ENCODE results near the gene CPSF4L.

CPSF4L gene

DNA sequence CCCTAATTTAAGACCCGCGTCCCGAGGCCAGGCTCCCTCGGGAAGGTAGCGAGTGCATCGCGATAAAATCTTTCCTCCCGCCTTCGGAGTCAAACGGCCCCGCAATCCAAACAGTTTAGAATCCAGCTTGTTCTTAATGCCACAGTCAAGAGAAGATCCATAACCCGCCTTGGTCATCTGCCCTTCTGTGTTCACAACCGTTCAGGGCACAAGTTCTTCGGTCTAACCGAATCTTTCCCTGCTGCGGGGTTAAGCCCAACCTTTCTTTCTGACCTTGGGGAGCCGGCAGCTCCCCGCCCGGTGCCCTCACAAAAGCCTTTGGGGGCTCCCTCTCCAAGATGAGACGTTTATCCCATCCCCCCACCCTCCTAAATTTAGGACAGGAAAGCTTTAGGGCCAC lies 30.3 kb downstream of the CPSF4L start:
- no peak for DNase-seq

DNA sequence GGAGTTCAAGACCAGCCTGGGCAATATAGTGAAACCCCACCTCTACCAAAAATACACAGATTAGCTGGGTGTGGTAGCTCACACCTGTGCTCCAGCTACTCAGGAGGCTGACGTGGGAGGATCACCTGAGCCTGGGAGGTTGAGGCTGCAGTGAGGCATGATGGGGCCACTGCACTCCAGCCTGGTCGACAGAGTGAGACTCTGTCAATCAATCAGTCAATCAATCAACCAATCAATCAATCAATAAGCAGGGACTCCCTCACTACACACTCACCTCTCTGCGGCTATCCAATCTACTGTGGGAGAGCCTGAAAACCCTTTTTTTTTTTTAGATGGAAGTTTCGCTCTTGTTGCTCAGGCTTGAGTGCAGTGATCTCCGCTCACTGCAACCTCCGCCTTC lies 31.6 kb downstream of the CPSF4L start:
- DNase-seq: no peak

DNA sequence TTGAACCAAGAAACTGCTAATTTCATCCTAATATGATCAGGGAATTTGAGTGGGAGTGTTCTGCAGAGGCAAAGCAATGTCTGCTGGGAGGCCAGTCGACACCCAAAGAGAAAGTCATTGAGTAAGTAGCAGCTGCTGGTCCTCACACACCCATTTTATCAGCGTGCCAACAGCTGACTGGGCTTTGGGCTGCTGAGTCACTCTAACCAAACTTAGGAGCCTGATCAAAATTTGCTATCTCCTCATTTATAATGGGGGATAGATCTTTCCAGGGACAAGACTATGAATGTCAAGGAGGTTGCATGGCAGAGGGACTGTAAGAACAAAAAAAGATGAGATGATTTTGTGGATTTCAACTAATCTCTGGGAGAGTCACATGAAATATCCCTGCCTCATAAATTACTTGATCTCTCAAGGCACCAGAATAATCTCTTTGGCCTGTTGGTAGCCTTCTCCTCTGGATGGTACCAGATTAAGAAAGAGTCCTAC lies 32.9 kb downstream of the CPSF4L start:
- no peak for DNase-seq

DNA sequence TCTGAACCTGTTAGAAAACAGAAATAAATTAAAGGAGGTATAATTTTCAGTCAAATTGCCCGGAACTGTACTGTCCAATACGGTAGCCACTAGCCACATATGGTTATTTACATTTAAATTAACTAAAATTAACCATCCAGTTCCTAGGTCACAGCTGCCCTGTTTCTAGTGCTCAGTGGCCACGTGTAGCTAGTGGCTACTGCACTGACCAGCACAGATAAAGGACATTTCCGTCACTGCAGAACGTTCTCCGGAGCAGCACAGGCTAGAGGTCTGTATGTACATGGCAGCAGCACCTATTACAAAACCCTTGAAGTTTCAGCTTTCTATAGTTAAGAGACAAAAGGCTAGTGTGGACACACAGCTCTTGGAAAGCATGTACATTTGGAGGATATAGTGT lies 33.7 kb downstream of the CPSF4L start:
- DNase-seq: no peak

DNA sequence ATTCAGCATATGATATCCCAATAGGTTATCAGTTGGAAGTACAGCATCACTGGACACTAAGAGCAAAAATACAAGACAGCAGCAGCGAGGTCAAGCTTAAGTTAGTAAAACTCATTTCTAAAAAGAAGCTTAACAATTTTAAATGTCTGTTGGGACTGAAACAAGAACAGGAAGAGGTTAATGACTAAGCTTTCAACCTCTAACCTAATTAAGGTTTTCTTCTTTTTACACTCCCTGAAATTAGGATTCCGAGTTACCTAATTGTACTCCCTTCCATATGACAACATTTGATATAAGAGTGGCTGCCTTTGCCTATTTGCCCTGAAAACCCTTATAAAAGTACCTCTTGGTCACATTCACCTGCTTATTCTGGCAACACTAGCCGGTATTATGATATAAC lies 34.3 kb downstream of the CPSF4L start:
- no peak for DNase-seq

DNA sequence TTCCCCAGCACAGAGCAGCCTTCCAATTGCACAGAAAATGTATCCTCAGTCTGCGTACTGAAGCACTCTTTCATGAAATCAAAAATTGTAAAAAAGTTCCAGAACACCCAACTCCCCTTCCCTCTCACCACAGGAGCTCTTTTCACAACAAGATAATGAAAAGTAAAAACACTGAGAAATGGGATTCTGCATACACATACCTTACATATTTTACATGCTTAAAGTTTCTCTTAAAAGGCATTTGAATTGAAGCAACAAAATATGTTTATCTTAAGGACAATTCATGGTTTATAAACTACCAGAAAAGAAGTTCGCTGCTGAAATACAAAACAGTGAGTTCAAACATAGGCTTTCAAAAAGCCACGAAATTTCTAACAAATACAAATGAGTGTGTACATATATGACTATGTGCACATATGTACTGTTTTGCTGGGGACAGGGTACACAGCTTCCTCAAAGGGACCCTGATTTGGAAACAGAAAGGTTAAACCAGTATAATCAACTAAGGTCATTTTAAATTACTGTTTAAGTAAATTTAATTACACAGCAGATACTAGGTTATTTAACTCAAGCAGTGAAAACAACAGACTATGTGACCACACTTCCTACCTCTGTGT lies 35.0 kb downstream of the CPSF4L start:
- DNase-seq: no peak

DNA sequence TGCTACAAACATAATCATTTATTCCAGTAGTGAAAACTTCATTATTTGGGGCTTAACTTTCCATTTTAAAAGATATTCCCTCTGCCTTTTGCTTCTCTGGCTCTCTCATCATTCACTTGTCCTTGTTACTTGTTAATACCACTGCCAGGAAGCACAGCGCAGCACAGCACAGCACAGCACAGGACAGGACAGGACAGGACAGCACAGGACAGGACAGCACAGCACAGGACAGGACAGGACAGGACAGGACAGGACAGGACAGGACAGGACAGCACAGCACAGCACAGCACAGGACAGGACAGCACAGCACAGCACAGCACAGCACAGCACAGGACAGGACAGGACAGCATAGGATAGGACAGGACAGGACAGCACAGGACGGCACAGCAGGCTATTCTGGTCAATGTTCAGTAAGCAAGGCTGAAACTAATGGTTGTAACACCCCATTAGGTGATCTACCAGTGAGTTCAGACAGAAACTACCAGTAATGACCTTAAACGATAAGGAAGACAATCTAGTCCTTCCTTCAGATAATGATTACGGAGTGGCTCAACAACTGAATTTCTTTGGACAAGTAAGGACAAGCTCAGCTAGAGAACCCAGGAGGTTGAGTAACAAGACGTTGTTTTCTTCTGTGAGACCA lies 36.9 kb downstream of the CPSF4L start:
- DNase-seq: no peak

DNA sequence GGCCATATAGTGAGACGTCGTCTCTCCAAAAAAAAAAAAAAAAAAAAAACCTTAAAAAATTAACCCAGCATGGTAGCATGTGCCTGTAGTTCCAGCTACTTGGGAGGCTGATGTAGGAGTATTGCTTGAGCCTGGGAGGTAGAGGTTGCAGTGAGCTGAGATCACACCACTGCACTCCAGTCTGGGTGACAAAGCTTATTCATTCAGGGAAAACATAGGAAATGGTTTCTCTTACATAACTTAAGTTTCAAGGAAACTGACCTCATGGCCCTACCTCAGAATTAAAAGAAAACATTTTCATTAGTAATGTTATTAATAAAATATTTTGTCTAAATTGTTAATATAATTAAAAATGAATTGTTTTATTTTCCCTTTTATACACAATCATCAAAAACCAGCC lies 37.4 kb downstream of the CPSF4L start:
- no peak for DNase-seq

DNA sequence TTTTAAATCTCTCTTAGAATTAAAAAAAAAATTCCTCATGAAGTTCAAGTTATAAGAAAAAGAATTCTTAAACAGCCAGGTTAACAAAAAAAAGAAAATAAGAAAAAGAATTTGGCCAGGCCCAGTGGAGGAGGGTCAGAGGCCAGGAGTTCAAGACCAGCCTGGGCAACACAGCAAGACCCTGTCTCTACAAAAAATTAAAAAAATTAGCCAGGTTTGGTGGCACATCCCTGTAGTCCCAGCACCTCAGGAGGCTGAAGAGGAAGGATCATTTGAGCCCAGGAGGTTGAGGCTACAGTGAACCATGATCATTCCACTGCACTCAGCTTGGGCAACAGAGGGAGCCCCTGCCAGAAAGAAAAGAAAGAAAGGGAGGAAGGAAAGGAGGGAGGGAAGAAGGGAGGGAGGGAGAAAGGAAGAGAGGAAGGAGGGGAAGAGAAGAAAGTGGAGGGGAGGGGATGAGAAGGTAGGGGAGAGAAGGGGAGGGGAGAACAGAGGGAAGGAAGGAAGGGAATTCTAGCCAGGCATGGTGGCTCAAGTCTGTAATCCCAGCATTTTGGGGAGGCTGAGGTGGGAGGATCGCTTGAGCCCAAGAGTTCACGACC lies 38.0 kb downstream of the CPSF4L start:
- no peak for DNase-seq

DNA sequence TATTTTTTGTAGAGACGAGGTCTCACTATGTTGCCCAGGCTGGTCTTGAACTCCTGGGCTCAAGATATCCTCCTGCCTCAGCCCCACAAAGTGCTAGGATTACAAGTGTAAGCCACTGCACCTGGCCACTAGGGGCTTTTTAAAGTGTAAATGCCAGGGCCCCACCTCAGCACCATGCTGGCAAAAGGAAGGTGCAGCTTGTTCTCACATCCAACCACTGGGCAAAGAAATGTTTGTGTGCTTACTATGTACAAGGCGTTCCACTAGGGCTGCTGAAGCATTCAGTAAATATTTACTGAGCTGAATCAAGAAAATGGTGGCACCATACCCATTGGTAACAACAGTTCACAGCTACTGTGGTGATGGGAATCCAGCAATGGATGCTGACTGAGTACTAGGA lies 46.2 kb downstream of the CPSF4L start:
- DNase-seq: no peak

DNA sequence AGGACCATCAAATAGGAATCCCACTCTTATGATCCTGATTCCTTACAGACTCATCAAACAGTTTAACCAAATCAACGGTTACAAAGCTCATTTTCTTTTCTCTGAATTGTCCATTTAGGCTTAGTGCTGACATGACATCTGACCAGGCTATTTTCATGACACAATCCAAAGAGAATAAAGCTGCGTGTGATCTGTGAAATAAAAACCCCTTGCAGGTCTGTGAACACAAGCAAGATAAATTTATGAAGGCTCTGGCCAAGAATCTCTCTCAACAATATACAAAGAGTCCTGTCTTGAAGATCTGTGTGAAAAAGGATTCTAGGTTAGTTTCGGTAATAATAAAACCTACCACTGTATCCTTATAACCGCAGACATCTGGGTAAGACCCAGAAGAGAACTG lies 46.8 kb downstream of the CPSF4L start:
- DNase-seq: no peak

DNA sequence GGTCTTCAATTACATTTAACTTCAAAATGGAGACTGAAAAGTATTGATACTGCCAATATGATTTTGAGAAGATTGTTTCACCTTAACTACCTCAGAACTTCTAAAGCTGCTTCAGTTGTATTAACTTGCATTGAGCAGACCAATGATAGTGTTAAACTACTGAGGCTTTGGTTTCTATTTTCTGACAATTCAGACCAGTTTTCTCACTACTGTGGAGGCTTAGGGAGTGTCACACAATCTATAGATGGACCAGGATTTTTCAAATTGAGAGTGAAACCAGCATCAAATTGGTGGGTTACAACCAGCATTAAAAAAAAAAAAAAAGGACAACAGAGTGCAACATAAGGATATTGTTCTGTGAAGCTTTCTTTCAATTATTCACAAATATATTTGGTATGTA lies 47.7 kb downstream of the CPSF4L start:
- DNase-seq: no peak

DNA sequence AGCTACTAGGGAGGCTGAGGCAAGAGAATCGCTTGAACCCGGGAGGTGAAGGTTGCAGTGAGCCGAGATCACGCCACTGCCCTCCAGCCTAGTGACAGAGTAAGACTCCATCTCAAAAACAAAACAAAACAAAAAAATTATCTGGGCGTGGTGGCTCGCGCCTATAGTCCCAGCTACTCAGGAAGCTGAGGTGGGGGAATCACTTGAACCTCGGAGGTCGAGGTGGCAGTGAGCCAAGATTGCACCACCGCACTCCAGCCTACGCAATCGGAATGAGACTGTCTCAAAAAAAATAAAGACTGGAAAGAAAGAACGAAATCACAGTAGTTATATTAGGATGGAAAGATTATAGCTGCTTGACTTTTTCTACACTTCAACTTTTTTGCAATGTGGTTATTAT lies 49.9 kb downstream of the CPSF4L start:
- DNase-seq: no peak

DNA sequence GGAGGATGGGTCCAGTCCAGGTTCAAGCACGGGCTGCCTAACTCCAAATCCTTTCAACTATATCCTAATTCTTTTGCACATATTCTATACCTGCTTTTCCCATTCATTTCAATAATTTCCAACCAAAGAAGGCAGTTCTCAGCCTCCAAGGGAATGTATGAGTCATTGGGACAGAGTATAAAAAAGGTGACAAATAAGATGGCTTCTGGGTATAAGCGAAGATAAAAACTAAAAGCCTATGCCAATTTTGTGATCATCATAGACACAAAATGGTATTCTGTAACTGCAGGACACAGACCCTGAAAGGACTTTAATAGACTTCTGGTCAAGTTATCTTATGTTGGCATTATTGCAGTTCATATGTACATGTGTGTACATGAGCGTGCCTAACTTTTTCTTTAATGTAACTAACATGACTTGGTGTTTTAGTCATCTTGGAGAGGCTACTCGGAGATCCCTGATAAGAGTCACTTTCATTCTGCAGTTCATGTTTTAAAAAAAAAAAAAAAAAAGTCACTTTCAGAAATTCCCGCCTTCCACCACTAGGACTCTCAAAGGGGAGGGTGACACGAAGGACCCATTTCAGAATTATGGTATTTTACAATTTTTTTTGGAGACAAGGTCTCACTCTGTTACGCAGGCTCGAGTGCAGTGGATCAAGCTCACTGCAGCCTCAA lies 51.5 kb downstream of the CPSF4L start:
- DNase-seq: no peak

DNA sequence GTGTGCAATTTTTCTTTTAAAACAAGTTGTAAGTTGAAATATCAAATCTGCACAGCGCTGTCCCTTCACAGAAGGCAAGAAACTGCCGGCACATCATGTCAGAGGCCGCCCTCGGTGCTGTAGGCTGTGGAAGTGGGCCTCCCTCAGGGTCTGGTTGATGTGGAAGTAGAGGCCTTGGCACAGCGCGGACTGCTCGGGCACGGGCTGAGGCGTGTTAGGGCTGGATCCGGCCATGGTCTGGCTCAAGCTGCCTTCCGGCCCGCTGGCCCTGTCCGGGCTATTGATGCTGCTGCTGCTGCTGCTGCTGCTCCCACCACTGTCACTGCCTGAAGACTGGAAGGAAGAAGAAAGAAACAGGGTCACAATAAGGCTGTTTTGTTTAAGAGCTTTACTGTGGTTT lies 52.2 kb downstream of the CPSF4L start:
- DNase-seq: no peak

DNA sequence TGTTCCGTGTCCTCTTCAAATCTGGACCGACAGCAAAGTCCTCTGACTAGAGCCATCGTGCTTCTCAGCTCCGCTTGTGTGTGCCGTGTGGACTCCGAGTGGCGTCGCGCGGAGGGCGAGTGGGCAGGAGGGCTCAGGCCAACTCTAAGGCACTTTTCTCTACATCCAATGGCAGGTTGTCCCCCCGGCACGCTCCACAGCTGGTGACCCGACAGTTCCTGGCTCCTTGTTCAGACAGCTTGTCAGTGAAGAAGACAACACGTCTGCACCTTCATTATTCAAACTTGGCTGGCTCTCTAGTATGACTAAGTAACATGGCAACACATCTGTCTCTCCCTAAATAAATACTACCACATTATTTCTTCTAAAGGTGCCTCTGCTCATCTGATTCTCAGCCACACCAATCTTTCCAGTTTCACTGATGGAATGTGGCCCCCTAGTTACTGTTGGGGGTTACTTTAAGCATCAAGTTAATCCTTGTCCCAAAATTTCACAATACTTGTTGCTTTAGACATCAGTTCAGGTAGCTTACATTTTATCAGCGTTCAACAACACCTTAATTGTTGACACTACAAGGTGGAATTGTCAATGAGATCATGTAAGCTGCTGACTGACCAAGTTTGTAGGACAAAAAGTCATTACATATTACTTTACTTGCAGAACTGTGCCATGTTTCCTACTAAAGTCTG lies 53.4 kb downstream of the CPSF4L start:
- DNase-seq: no peak

DNA sequence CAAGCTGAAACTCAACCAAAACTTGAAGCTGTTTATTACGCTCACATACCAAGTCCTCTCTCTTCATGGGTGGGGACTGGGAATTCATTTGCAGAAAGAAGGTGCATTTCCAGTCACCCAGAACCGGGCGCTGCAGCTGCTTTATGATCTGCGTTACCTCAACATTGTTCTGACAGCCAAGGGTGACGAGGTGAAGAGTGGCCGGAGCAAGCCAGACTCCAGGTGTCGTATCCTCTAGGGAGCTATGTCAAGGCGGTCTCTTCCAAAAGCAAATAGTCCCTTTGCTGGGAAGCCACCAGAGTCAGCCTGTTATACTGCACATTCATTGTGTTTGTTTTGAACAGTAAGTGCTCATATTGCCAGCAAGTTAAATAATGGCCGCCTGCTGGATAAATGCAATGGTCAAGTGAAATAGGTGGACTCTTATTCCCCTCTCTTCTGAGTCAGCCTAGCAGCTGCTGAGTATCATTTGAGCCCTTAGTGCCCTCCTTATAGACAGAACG lies 56.2 kb downstream of the CPSF4L start:
- DNase-seq: no peak

DNA sequence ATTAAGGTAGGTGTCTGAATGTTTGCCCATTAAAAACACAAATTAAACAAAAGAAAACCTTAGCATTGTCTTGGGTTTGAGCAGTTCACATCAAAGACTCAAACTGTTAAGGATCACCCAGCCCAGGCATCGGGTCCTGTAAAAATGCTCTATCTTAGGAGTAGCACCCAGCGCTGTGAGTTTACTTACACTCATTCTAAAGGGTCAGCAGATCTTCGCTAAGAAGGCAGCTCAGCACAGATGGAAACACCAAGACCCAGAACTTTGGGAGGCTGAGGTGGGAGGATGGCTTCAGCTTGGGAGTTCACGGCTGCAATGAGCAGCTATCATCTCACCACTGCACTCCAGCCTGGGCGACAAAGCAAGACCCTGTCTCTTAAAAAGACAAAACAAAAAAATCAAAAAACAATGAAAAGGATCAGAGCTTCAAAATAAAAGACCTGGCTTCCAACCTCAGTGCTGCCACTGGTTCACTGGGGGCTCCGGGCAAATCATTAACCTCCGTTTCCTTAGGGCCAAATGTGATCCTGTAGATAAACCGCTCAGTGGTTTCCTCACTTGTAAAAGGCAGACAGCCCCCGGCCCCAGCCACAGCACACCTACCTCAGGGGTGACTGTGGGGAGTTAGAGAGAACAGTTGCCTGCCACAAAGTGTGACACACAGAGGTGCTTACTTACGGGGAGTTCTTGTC lies 57.7 kb downstream of the CPSF4L start:
- DNase-seq: peak; percentile 48

DNA sequence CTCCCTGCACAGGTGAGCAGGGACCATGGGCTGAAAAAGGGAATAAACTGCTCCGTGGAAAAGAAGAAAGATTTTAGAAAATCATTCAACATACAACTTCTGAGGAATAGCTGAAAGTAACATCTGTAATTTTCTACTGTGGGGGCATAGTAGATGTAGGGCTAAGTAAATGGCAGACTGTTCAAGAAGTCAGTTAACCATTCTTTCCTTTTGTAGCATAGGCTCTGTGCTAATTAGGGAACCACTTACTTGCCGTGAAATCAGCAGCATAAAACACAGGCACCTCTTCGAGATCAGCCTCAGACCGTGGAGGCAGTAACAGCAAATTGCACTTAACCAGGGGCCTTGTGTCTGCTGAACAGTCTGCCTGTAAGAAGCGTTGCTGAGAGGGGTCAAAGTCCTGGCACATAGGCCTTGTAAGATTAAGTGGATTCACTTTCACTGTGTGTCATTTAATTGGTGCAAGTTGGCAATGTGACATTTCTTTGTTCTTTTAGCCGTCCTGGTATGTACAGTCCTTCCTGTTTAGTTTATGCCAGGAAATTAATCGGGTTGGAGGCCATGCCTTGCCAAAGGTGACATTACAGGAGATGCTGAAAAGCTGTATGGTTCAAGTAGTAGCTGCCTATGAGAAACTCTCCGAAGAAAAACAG lies 58.4 kb downstream of the CPSF4L start:
- peak; percentile 16 for DNase-seq

DNA sequence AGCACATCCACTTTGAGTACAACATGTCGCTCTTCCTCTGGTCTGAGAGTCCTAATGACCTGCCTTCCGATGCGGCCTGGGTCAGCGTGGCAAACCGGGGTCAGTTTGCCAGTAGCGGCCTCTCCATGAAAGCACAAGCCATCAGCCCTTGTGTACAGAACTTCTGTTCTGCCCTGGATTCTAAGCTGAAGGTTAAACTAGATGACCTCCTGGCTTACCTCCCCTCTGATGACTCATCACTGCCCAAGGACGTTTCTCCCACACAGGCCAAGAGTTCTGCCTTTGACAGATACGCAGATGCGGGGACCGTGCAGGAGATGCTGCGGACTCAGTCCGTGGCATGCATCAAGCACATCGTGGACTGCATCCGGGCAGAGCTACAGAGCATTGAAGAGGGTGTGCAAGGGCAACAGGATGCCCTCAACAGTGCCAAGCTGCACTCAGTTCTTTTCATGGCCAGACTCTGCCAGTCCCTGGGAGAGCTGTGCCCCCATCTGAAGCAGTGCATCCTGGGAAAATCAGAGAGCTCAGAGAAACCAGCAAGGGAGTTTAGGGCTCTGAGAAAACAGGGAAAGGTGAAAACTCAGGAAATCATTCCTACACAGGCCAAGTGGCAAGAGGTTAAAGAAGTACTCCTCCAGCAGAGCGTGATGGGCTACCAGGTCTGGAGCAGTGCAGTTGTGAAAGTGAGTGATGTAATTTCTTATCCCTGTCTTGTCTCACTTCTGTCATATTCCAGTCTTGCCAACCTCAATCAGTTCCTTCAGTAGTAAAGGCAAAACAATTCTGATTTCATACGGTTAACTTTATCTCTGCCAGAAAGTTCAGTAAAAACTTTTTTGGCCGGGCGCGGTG lies 60.2 kb downstream of the CPSF4L start:
- DNase-seq: no peak

DNA sequence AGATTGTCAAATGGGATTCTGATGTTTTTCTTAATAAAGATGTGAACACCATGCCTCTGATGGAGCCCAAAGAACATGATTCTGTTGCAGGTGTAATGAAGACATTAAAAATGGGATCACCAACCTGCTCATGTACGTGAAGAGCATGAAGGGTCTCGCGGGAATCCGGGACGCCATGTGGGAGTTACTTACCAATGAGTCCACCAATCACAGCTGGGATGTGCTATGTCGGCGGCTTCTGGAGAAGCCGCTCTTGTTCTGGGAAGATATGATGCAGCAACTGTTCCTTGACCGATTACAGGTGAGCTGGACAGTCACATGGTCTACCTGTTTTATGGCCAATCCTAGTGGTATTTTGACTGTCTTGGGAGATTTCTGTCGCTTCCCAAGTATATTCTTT lies 61.2 kb downstream of the CPSF4L start:
- no peak for DNase-seq

All from right kidney (tissue), 1 donor.